ENCODE measurements around the gene FLYWCH1. TPM values are rescaled to one million over a fixed set of nuclear protein-coding genes. Genes with fewer than 3 reads are reported as not detected.

Gene FLYWCH1
- total and polyA plus RNA-seq, 10 of the 15 experiments (the other 5 are each of a cell fraction or from before 2014, with no cell fraction given): 0.47 to 33.8 (median 11.2) TPM

DNA sequence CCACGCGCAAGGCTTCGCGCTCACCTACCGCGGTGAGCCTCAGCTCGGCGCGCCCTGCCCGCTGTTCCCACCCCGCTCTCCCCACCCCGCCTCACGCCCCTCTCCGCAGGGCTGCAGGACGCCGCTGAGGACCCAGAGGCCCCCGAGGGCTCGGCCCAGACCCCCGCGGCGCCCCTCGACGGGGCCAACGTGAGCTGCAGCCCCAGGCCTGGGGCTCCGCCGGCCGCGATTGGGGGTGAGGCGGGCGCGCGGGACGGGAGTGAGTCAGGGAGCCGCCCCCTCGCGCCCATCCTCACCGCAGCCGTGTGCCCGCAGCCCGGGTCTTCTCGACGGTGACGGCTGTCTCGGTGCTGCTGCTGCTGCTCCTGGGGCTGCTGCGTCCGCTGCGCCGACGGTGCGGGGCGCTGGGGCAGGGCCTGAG lies 55.5 kb downstream of the FLYWCH1 start:
- Histone ChIP-seq H3K9ac (ENCODE audit: control insufficient read depth, insufficient read depth, low read length) (no peak overlapping the region), H3K27ac (ENCODE audit: control insufficient read depth, insufficient read depth) (no peak overlapping the region), H3K36me3 (ENCODE audit: control insufficient read depth in 2 of 2, insufficient read depth in 2 of 2, low read length in 1 of 2) (peaks cover under 1 to 7% of the 10 kb centered on the region in 2 experiments; a peak in 3 of 4 replicates), H3K9me3 (replicated peaks; ENCODE audit: control insufficient read depth, insufficient read depth, low read length) (no peaks in the 10 kb centered on the region), H4K20me1 (ENCODE audit: control insufficient read depth, insufficient read depth) (no peaks in the 10 kb centered on the region), H3K4me1 (ENCODE audit: control insufficient read depth, insufficient read depth, low read length) (peaks cover 41% of the 10 kb centered on the region), H2AFZ (ENCODE audit: control insufficient read depth, low read depth, low read length) (no peak overlapping the region), H3K79me2 (ENCODE audit: control insufficient read depth, insufficient read depth, low read length) (peaks cover 16% of the 10 kb centered on the region), H3K4me3 (no peak overlapping the region), H3K27me3 (replicated peaks in 1 of 2; ENCODE audit: control insufficient read depth in 2 of 2, insufficient read depth in 2 of 2, low read length in 1 of 2) (no peaks in the 10 kb centered on the region), H3K4me2 (ENCODE audit: control insufficient read depth, insufficient read depth) (no peak overlapping the region)
- no peak for FAIRE-seq
- ChIA-PET SMC1A (ENCODE audit: uncharacterized antibody, unreplicated experiment) (no interaction called here), RAD21 (ENCODE audit: unreplicated experiment) (interaction anchor here (0.6 kb wide), 1 partner anchor 452 kb away, joined by 3 read pairs; no protein-coding TSS in a partner anchor), POLR2A (interaction anchor here (0.6 to 0.7 kb wide), 3 partner anchors 18 to 56 kb away, joined by 3 to 4 read pairs (median 3); no protein-coding TSS in a partner anchor), CTCF (no interaction called here)
- no peak for ATAC-seq
- no TSS peak for BruUV-seq (replicated peaks)
- in situ Hi-C loops (cut with MboI) (no loop called here), intact Hi-C loops (cut with micrococcal nuclease; ENCODE audit: unreplicated experiment) (no loop called here)
- no peak for DNase-seq (ENCODE audit: low read depth, low spot score)
- 37% methylated on average over 23 of the region's 51 CpGs for WGBS (ENCODE audit: insufficient coverage, insufficient replicate concordance, low lambda C conversion rate, missing lambda C conversion rate)
- TF ChIP-seq, protein P1, sequence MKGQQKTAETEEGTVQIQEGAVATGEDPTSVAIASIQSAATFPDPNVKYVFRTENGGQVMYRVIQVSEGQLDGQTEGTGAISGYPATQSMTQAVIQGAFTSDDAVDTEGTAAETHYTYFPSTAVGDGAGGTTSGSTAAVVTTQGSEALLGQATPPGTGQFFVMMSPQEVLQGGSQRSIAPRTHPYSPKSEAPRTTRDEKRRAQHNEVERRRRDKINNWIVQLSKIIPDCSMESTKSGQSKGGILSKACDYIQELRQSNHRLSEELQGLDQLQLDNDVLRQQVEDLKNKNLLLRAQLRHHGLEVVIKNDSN (IDR thresholded peaks at IDR 0.05; ENCODE audit: borderline replicate concordance, extremely low read length, insufficient read depth, low read depth, low read length): no peak
- no peak for TF ChIP-seq ZBTB11 (CRISPR knock-in tag; IDR thresholded peaks at IDR 0.05)
- TF ChIP-seq IRF5 (IDR thresholded peaks at IDR 0.05; ENCODE audit: borderline replicate concordance): no peak
- no peak for TF ChIP-seq SMAD5 (IDR thresholded peaks at IDR 0.05; ENCODE audit: low read depth)
- no peak for TF ChIP-seq EZH2 (IDR thresholded peaks at IDR 0.05; ENCODE audit: borderline replicate concordance, control insufficient read depth, low read depth, low read length)
- no peak for TF ChIP-seq RELA (IDR thresholded peaks at IDR 0.05; ENCODE audit: borderline replicate concordance, partially characterized antibody)
- TF ChIP-seq NFYB (IDR thresholded peaks at IDR 0.05; ENCODE audit: insufficient read depth, low read depth, low read length): no peak
- TF ChIP-seq SMARCA5 (IDR thresholded peaks at IDR 0.05): no peak
- no peak for TF ChIP-seq POLR2AphosphoS2 (IDR thresholded peaks at IDR 0.05; ENCODE audit: low read depth, low read length)
- no peak for TF ChIP-seq MXI1 (IDR thresholded peaks at IDR 0.05; ENCODE audit: low read depth, low read length)
- TF ChIP-seq PAX5 (IDR thresholded peaks at IDR 0.05; ENCODE audit: borderline replicate concordance, low read depth, low read length): no peak
- no peak for TF ChIP-seq TAF1 (IDR thresholded peaks at IDR 0.05; ENCODE audit: borderline replicate concordance, low read depth, low read length)
- TF ChIP-seq NR2F1 (conservative IDR thresholded peaks at IDR 0.05): no peak
- no peak for TF ChIP-seq SP1 (IDR thresholded peaks at IDR 0.05; ENCODE audit: low read depth, low read length)
- TF ChIP-seq EGR1 (IDR thresholded peaks at IDR 0.05; ENCODE audit: borderline replicate concordance in 1 of 2, low read depth in 2 of 2, low read length in 2 of 2): no peak
